GM21390 (cell line): ENCODE data around the gene CNNM3.

Source experiments
- ATAC-seq: cut with Tn5 transposase; IDR thresholded peaks from one replicate; pipeline ENCODE4 v1.9.1; 2021; ENCODE audit not compliant: unreplicated experiment

Gene CNNM3

GRCh38 chr2:96838345-96839292 lies 22.6 kb downstream of the CNNM3 start:
- peak; percentile 13 for ATAC-seq

DNA sequence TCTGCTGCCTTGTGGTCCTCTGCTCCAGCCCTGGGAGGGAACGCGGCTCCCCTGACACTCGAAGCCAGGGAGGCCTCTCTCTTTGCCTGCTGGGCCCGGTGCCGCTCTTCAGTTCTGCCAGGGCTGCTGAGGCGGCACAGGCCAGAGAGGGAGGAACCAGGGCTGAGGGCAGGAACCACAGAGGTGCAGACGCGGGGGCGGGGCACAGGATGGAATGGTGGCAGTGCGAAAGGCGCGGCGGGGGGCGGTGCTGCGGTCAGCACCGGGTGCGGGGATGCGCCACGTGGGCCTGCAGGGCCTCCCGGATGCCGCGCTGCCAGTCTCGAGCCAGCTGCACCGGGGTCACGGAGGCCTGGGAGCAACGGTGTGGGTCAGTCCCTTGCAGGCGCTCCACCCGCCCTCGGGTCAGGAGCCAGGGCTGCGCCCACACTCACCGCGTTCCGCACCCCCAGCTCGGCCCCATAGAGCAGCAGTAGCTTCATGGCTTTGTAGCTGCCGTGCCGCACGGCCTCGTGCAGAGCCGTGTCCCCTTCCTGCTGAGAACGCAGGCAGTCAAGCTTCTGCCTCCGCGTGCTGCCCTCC lies 23.3 kb downstream of the CNNM3 start:
- peak; percentile 75 for ATAC-seq

DNA sequence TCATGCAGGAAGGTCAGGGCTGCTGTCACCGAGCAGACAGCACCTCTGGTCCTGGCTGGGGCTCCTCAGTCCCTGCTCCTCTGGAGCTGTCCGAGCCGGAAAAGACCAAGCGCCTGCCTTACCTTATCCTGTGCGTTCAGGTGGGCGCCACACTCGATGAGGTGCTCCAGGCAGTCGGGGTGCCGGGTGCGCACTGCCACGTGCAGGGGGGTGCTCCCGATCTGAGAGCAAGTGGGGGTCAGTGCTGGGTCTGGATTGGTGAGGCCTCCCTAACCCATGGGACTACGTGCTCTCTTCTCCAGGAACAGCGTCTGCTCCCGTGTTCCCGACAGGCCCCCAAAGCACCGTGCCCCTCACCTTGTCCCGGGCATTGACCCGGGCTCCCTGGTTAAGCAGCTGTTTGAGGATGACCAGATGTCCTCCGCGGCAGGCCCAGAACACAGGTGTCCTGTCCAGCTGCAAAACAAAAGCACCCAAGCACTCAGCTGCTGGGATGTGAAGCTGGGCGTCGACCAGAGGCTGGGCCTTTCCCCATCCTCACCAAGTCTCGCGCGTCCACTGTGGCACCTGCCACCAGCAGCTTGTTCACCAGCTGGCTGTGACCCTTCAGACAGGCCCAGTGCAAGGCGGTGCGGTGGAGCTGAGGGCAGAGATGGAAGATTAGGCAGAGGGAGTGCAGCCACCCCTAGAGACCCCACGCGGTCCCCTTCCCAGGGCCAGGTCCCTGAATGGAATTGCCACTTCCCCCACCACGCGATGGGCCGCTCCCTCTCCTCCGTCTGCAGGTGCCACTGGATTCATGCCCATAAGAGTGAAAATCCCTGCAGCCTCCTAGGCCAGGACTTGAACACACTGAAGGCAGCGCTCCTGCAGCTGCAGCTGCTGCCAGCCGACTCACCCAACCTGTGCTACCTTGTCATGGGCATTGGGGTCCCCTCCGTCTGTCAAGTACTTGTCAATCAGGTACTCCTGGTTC lies 24.1 kb downstream of the CNNM3 start:
- no peak for ATAC-seq

- no peak for ATAC-seq
Observed at GRCh38 chr2:96841701-96842495, 25.8 kb downstream of the CNNM3 start.

- no peak for ATAC-seq
Observed at GRCh38 chr2:96842600-96842999, 26.5 kb downstream of the CNNM3 start.

DNA sequence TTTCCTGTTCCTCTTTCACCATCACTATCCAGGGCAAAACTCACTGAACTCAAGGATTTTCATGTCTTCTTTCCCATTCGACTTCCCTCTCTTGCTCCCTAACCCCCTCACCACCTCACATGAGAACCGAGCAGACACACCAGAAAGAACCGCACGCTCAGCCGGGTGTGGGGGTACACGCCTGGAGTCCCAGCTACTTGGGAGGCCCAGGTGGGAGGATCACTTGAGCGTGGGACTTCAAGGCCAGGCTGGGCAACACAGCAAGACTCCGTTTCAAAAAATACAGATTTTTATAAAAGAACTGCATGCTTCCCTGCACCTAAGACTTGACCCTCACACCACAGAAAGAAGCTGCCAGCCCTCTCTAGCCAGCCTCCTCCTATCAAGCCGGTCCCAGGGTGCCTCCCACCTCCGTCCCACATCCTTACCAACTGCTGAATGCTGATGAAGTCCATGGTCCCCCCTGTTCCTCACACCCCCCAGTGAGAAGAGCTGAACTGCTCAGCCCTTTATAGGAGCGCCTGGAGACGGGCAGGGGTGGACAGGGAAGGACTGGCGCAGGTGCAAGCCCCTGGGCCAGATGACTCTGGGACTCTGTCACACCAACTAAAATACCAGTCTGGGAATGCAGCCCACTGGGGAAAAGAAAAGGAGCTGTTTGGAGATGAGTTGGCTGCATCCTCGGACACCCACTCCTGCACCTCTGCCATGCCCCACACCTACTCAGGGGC lies 27.6 kb downstream of the CNNM3 start, which contains the start of gene ANKRD23:
TSS of gene ANKRD23 (minus strand) at position 484 of the 731 bp plus-strand sequence. CDS start at position 455, 29 bp downstream.
- ATAC-seq, result no peak

DNA sequence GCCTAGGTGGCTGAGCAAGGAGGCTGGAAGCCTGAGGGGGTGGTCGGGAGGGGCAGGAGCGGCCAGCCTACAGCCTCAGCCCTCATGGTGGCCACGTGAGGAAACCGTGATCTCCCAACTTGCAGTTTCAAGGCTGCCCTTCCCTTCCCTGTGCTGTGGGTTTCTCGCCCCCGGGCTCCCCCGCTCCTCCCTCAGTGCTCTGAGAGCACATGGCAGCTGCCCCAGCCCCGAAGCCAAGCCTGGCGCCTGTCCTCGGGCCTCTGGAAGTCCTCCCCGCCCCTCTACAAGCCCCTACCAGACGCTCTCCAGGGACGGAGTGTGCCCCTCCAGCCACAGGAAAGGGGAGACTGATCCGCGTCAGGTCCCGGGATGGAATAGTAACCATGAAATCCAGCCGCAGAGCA lies 28.3 kb downstream of the CNNM3 start:
- no peak for ATAC-seq

GRCh38 chr2:96846825-96847224 lies 30.8 kb downstream of the CNNM3 start:
- ATAC-seq, result no peak

GRCh38 chr2:96847586-96847985 lies 31.5 kb downstream of the CNNM3 start:
- ATAC-seq, result no peak

DNA sequence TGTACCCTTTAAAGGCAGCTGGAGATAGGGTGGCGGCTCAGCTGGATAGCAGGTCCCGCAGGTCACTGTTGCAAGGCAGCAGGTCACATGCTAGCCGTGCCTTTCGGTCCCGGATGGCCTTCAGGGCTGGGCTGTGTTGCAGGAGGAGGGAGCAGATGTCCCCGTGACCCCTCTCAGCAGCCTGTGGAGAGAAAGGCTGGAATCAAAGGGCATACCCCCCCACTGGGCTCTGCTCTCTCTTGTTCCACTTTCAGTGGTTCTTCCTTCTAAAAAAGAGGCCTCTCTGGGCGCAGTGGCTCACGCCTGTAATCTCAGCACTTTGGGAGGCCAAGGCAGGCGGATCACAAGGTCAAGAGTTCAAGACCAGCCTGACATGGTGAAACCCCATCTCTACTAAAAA lies 32.2 kb downstream of the CNNM3 start:
- no peak for ATAC-seq

- no peak for ATAC-seq
Observed at GRCh38 chr2:96852667-96853066, 36.6 kb downstream of the CNNM3 start.

- ATAC-seq, result no peak
Observed at GRCh38 chr2:96853321-96853720, 37.3 kb downstream of the CNNM3 start.

- peak; percentile 21 for ATAC-seq
Observed at GRCh38 chr2:96856776-96857666, 41.0 kb downstream of the CNNM3 start.

DNA sequence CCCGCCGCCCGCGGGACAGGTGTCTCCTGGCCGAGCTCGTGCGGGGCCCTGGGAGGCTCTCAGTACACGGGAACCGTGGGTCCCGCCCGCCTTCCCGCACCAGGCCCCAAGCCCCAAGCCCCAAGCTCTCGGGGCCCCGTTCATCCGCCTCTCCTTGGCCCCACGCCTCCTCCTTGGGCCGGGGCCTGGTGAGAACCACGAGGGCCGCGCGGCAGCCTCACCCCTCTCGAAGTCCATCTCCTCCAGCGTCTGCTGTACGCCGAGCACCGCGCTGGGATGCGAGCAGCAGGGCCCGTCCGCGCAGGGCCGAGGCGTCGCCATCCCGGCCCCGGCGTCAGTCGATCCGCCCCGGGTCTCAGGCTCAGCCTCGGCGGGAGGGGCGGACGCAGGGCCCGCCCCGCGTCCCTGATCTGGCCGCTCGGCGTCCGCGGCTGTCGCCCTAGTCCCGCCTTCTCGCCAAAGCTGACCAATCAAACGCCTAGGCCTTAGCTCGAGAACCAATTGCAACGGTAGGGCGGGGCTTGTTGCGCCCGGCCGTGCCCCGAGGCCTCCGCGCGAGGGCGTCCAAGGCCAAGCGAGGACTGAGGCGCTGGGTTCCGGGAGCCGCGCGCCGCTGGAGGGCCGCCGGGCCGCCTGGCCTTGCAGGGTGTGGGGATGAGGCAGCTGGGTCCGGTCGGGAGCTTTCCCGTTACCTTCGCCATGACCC lies 41.8 kb downstream of the CNNM3 start, which contains the start of gene ANKRD39:
TSS of gene ANKRD39 (minus strand) at position 350 of the 706 bp plus-strand sequence. CDS start at position 321, 29 bp downstream.
- peak; percentile 91 for ATAC-seq

- no peak for ATAC-seq
Observed at GRCh38 chr2:96859099-96859649, 43.1 kb downstream of the CNNM3 start.

GRCh38 chr2:96859681-96860064 lies 43.6 kb downstream of the CNNM3 start:
- no peak for ATAC-seq
